ENCODE results near the gene KDM7A.

KDM7A gene

DNA sequence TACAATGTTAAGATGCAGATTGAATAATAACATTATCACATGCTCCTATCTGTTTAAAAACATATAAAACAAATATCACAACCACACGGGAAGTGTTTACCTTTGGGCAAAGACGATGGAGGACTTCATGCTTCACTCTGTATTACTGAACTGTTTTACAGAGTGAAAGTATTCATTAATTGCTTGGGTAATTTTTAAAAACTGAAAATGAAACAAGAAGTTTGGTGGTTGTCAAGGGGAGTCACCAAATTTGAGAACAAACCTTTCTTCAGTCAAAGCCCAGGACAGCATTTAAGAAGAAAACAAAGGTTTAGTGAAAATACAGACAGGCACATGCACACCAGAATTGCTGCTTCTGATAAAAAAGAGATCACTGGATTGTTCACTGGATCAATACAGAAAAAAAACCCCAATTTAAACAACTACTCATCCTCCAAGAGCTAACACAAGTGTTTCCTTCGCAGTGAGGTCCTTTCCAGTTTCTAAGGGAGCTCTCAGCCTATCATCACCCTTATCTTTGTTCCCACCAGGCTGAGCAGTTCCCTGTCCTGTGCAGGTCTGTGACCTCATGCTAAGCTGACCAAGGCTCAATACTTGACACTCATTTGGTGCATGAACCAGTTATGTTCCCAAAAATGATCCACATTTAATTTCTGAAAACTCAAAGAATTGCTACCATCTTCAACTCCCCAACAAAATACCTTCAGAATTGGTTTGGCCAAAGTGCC lies 122.8 kb downstream of the KDM7A start:
- no peak for DNase-seq

DNA sequence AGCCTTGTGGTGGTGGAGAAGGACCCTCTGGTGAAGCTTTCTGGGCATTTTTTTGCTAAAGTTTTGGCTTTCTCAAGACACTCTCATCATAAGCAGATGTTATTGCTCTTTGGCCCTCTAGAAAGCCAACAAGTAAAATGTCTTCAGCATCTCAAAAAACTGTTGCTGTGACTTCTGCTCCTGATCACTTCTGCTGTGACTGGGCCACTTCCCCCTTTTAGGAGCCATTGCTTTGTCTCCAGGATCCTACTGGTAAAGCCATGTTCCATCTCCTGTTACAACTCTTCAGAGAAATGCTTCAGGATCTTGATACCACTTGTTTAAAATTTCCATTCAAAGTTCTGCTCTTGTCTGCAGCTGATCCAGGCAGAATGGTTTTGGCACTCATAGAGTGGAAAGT lies 125.0 kb downstream of the KDM7A start:
- DNase-seq, result peak in 2 of 3 donors; percentile 41 to 44

DNA sequence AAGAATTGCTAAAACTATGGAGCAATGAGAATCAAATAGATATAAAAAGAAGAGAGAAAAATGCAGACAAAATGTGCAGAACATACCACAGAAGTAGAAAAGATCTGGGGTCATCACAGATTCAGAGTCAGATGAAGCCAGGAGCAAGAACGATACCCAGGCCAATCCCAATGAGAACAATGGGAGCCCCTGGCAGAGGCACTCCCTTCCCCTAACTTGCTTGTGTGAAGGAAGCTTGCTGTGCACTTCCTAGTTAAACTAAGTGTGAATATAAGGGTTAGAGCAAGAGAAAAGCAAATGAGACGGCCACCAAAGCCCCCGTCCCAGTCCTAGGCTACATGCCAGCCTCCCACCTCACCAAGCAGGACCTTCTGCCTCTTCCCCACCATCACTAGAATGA lies 126.7 kb downstream of the KDM7A start:
- DNase-seq, result no peak

DNA sequence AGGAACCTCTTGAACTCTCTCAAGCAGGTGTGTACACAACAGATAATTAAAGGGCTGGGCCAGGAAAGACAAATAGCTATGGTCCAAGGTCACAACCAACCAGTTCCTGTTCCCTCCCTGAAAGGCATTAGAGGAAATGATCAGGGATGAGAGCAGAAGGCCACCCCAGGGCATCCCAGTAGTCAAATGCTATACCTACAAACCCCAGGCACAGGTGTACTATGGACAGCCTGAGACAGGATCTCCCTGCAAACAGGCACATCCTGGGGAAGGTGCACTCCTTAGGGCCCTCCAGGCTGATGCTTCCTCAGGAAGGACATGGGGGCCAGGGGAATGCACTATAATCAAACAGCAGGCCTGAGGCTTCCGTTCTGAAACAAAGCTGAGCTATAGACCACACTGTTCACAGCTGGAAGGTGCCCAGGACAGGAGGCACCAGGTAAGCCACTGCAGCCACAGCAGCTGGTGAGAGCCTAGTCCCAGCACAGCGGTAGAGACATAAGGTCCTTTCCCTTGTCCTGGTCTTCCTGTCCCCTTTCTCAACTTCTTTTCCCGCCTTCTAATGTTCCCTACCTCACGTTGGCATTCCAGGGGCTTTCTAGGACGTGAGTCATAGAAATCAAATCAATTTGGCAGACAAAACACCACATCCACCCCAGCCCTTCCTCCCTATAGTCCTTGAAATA lies 127.3 kb downstream of the KDM7A start:
- DNase-seq, result no peak

DNA sequence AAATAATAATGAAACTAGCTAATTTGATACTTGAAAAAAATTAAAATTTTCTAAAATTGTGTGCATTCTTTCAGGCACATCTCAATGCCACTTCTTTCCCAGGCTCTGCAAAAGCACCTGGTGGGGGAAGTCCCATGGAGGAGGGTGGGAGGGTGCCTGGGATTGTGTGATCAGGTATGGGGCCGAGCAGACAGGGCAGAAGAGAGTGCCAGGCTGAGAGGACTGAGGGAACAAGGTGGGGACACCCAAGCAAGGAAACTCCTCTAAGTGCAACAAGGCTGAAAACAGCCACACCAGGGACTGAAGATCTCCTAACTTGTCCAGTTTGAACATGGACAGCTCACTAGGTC lies 127.8 kb downstream of the KDM7A start:
- DNase-seq, result no peak

DNA sequence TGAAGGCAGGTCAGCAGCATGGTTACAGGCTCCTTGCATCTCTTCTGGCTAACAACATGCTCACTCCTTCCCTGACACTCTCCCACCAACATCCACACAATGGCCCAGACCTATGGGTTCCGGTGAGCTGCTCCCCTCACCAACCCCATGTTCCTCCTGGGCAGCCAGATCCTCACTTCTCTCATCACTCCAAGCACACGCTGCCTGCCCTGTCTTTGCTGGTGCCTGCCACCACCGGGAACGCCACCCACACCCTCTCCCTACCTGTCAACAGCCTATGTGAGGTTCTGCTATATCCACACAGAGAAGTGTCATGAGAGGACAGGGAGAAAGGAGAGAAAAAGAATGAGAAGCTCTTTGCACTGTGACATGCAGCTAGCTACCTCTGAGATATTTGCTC lies 128.6 kb downstream of the KDM7A start:
- DNase-seq, result no peak

DNA sequence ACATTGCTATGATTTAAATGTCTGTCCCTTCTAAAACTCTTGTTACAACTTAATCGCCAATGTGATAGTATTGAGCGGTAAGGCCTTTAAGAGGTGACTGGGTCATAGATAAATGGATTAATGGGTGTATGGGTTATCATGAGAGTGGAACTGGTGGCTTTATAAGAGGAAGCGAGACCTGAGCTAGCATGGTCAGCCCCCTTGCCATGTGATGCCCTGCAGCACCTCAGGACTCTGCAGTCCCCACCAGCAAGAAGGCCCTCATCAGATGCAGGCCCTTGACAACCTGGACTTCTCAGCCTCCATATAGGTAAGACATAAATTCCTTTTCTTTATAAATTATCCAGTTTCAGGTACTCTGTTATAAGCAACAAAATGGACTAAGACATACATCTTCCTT lies 129.6 kb downstream of the KDM7A start:
- no peak for DNase-seq

DNA sequence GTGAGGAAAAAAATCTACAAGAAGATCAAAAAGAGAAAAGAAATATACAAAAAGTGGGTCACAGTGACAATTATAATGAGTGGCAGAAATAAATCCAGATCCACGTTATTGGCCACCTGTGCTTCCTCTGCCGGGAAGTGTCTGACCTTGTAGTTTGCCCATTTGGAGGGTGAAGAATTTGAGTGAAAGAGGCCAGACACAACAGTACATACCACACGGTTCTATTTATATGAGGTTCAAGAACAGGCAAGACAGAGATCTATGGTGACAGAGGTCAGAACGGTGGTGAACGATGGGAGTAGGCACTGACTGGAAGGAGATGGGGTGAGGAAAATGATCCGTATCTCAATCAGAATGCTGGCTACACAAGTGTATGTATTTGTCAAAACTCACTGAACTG lies 131.1 kb downstream of the KDM7A start:
- DNase-seq, result no peak

DNA sequence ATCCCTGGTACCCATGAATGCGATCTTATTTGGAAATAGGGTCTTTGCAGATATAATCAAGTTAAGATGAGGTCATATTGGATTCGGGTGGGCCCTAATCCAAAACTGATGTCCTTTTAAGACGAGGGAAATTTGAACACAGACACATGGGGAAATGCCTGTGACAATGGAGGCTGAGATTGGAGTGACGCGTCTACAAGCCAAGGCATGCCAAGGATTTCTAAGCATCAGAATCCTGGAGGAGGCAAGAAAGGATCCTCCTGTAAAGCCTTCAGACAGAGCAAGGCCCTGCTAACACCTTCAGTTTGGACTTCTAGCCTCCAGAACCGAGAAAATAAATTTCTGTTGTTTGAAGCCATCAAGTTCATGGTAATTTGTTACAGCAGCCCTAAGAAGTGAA lies 132.5 kb downstream of the KDM7A start:
- DNase-seq, result no peak

DNA sequence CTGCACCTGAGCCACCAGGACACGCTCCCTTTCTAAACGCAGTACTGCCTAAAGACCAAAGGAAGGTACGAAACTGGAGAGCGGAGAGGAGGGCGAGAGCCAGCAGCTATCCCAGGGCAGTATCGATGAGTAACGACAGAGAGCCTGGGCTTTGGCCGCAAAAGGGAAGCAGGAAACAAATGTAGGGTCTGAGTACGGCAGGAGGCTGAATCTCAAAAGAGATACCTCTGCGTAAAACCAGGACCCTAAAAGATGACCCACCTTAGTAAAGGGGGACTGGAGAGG lies 134.5 kb downstream of the KDM7A start:
- DNase-seq, result no peak

DNA sequence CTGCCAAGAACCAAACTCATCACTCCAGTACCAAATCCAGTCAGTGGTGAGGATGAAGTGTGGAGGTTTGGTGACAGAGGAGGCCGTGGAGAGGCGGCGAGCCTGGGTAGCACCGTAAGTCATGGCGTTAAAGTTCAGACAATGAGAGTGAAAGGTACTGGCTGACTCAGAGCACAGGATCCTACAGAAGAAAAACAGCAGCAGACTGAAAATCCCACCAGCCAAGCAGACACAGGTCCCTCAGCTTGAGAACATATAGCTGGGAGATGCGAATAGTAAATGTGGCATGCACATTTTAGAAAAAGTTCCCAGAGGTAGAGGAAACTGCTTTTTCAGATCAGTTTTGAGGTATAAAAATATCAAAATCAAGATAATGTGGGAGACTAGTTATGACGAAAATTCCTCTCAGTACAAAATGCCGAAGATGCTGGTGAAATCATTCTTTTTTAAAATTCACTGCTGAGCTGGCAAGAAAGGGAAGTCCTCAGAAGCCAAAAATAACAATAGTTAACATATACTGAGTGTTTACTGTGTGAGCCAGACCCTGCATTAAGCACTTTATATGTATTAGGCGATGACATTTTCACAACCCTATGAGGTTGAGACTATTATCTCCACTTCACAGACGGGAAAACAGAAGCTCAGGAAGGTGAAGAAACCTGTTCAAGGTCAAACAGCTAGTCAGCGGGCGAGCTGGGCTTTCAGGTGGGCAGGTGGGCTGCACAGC lies 135.0 kb downstream of the KDM7A start:
- DNase-seq, result peak in 1 of 3 donors; percentile 37

DNA sequence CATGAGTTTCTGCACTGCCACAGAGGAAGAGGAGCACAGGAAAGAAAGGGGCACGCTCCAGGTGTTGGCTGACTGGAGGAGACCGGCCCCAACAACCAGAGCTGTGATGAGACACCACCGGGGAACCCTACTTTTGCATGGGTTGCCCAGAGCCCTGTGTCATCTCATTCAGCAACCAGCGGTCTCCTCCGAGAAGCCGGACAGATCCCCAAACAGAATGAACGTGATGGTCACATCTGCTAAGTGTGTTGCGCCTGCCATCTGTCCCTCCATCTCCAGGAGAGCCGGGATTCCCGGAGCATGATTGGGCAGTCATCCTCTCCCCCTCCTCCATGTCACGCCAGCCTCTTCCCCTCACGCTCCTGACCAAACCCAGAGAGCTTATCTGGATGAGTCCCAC lies 136.9 kb downstream of the KDM7A start:
- no peak for DNase-seq

DNA sequence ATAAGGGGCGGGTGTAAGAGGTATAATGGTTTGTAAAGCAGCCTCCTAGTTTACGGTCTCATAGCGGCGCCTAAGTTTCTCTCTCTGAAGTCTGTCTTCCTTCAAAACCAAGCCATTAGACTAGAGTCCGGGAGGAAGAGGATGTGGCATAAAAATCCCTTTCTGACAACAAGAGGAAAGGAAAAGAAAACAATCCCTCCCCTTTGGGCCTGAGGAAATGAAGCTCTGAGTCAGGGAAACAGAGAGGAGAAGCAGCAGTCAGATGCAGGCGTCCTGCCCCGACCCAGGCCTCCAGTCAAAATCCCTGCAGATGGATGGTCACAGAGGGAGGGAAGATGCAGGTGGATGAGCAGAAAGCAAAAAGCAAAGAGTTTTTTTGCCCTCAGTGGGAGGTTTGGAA lies 137.7 kb downstream of the KDM7A start:
- DNase-seq, result peak in 1 of 3 donors; percentile 26

DNA sequence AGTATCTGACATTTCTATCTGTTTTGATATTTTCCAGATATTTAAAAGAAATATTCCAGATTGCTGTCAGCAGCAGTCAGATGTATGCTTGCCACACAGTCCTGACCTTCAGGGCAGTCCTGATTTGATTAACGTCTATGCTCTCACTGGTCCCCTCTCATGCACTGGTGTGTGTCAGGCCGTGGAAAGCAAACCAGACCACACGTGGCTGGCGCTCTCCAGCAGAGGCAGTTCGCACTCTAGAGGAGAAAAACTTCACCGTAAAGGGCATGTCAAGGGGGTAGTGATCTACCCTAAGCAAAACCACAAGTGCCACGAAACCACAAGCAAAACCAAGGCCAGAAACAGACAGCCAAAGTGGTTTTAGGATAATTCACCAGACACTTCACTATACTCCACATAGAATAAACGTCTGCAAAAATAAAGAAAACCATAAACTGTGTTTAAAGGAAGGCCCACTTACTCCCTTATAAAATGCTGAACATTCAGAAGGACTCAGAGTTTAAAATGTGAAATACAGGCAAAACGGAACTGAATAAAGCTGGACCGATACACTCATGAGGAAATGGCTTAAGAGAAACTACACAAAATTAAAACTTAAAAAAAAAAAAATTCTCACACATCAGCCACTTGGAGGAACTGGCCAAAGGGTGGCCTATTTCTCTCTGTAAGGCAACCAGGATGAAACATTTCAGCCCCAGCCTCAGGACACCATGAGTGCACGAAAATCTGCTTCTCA lies 140.4 kb downstream of the KDM7A start:
- DNase-seq, result peak in 2 of 3 donors; percentile 30 to 33

DNA sequence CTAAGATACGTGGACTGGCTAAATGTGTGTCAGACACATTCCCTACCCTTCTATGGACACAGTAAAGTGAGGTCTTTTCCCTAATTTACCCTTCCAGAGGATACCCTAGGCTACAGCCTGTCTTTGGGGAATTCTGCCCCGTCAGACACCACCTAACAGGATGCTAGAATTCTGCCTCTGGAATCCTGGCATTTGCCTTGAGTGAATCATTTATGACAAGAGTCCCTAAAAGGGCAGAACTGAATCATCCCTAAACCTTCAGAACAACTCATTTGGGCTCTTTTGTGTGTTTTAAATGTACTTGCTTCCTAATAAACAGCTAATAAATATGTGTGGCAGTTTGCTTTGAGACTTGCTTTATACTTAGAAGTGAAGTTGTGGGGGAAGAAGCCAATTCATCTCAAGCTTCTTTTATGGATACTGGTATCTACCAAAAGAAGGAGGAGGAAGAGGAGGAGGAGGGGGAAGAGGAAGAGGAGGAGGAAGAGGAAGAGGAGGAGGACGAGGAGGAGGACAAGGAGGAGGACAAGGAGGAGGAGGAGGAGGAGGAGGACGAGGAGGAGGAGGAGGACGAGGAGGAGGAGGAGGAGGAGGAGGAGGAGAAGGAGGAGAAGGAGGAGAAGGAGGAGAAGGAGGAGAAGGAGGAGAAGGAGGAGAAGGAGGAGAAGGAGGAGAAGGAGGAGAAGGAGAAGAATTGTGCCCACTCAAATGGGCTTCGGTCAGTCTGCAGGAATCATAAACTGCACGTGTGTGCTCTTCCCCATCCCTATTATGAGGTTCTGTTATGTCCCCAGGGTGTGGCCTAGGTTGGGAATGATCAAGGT lies 141.2 kb downstream of the KDM7A start:
- DNase-seq, result peak in 2 of 3 donors; percentile 22 to 40
